HG03575 (cell line): ENCODE measurements around the gene MS4A10.
"Not testable (repeated sequence)": the region's sequence is repeated elsewhere in the genome, so short reads cannot be mapped to it uniquely, and the experiment has no call there.

Source experiments
- ATAC-seq: cut with Tn5 transposase; IDR thresholded peaks from one replicate; pipeline ENCODE4 v1.9.1; 2021; ENCODE audit not compliant: unreplicated experiment, insufficient number of reproducible peaks, low FRiP score; ENCODE audit errors: extremely low read depth

MS4A10 gene

GRCh38 chr11:60813324-60813723 lies 28.2 kb downstream of the MS4A10 start:
- ATAC-seq, result no peak

DNA sequence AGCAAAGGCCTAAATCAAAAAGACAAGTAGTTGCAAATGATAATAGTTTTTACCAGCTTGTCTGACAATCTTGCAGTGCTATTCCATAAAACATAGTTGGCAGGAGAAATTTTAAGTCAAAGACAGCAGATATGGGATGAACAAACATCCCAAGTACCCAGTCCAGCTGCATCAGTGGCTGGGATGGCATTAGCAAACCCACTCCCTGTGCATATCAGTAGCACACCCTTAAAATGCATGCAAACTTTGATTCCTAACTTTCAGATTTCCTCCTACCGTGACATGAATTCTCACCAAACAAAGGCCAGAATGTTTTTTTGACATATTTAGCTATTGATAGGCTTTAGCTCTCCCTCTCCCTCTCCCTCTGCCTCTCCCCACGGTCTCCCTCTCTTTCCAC lies 29.0 kb downstream of the MS4A10 start:
- ATAC-seq, result no peak

- ATAC-seq, result no peak
Observed at GRCh38 chr11:60816590-60817157, 31.5 kb downstream of the MS4A10 start.

GRCh38 chr11:60818057-60818456 lies 32.9 kb downstream of the MS4A10 start:
- ATAC-seq, result no peak

GRCh38 chr11:60821827-60822599 lies 36.9 kb downstream of the MS4A10 start:
- ATAC-seq, result no peak

DNA sequence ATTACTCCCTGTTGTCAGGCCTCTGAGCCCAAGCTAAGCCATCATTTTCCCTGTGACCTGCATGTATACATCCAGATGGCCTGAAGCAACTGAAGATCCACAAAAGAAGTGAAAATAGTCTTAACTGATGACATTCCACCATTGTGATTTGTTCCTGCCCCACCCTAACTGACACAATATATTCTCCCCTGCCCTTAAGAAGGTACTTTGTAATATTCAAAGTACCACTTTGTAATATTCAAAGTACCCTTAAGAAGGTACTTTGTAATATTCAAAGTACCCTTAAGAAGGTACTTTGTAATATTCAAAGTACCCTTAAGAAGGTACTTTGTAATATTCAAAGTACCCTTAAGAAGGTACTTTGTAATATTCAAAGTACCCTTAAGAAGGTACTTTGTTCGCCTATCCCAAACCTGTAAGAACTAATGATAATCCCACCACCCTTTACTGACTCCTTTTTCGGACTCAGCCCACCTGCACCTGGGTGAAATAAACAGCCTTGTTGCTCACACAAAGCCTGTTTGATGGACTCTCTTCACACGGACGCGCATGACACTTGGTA lies 38.7 kb downstream of the MS4A10 start:
- not testable (repeated sequence) for ATAC-seq

- ATAC-seq, result no peak
Observed at GRCh38 chr11:60825118-60825517, 40.0 kb downstream of the MS4A10 start.

DNA sequence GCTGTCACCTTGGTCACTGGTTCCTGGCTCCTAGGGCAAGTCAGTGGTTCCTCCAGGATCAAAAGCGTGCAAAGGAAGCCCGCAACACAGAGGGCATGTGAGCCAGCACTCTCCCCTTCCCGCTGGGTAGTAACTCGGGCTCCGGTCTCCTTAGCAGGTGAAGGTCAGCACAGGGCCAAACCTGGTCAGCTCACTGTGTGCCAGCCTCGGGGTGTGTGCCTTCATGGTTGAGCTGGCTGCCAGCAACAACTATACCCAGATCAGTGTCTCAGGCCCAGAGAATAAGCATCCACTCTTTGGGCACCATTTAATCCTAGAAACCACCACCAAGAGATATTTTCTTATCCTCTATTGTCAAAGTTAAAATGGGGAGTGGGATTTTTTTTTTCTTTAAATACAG lies 40.7 kb downstream of the MS4A10 start:
- no peak for ATAC-seq

DNA sequence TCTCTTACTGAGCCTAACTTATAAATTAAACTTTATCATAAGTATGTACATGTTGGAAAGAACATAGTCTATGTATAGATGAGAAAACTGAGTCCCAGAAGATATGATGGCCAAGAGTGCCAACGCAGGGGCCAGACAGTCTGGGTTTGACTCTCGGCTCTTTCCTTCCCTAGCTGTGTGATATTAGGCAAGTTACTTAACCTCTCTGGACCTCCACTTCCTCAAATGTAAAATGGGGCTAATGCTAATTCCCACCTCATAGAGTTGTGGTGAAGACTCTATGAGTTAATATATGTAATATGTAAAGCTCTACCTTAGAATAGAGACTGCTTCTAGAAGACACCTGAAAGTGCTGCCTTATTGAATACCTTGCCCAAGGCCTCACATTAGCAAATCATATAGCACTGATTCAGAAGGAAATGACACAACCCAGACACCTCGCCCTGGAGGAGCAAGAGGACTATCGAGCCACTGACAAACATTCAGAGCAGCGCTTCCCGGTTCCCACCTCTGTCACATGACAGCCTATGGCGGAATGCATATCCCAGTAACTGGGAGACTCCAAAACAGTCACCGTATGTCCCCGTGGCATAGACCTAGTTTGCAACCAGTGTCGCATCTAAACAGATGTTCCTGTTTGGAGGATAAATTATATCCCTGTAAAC lies 45.5 kb downstream of the MS4A10 start:
- ATAC-seq, result no peak

DNA sequence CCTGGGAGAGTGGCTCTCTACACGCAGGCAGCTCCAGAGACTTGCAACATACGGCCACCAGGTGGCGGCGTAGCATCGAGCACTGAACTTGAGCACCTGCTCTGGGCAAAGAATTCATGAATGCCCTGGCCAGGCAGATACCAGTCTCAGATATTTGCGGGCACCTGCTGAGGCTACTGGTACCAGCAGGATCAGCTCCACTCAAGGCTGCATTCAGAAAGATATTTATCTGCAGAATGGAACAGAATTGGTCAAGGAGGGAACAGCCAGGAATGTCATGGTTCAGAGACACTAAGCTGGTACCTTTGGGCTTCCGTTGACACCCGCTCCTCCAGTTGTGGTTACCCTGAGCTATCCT lies 46.0 kb downstream of the MS4A10 start:
- ATAC-seq, result no peak

GRCh38 chr11:60831501-60832079 lies 46.5 kb downstream of the MS4A10 start:
- ATAC-seq, result no peak

DNA sequence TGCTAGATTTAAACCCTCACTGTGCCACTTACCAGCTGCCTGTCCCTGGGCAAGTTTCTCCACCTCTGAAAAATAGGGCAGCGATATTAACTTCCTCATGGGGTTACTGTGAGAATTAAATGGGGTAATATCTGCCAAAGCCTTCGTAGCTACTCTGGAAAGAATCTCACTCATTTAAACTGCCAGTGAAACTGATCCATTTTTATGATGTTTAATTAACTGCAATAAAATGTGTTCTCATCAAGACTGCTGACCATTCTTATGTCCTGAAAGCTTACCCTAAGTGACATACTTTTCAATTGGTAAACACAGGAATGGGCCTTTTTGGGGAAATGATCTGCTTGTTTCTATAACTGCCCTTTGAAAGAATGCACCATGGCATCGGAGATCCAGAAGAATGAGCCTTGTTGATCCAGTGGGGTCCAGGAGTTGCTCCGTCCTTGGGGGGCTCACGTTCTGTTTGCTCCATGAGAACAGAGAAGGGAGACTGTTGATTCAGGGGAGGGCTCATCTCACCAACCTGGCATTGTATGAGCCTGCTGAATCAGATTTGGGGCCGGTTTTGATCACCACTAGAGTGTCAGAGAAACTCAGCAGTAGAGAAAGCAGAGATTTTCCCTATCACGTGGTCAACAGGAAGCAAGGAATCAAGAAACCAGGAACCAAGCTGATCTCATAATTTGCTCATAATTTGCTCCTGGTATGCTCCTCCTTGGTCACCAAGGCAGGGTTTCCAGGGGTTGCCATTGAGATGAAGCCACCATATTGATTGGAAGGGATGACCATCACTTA lies 49.8 kb downstream of the MS4A10 start:
- no peak for ATAC-seq

DNA sequence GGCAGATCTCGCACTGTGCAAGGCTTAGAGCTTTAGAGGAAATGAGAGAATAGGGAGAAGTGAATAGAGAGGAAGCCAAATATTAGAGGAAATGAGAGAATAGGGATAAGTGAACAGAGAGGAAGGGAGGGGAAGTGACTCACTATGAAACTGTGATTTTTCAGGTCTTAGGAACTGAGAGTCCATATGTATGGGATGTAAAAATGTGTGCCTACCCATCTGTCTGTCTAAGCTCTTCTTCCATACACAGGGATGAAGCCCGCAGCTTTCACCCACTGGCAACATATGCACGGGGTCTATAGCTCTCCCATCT lies 50.4 kb downstream of the MS4A10 start:
- no peak for ATAC-seq

DNA sequence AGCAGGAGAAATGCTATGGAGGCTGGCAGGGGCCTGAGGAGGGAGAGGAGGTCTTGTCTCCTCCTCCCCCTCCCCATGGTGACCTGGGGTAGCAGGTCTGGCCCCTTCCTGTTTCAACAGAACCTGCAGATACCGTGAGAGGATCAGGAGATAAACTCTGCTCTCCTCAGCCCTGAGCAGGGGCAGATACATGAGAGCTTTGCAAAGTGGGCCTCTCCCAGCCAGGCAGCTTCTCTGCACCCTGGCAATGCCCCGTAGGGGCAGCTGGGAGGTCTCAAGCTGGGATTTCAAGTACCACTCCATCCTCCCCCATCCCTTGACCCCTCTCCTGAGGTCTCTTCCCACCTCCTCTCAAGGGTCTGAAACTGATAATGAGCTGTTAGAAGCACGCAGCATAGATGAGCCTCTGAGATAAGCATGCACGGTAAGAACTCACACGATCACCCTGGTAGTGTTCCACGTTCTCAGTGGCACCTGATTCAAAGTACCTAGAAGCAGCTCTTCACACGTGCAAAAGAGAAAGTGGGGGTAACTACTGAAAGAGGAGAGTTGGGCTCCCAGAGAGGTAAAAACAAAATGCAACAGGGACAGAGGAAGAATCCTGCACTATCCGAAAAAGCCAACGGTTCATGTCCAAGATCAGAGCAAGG lies 51.9 kb downstream of the MS4A10 start:
- no peak for ATAC-seq

- no peak for ATAC-seq
Observed at GRCh38 chr11:60838132-60838531, 53.0 kb downstream of the MS4A10 start.

DNA sequence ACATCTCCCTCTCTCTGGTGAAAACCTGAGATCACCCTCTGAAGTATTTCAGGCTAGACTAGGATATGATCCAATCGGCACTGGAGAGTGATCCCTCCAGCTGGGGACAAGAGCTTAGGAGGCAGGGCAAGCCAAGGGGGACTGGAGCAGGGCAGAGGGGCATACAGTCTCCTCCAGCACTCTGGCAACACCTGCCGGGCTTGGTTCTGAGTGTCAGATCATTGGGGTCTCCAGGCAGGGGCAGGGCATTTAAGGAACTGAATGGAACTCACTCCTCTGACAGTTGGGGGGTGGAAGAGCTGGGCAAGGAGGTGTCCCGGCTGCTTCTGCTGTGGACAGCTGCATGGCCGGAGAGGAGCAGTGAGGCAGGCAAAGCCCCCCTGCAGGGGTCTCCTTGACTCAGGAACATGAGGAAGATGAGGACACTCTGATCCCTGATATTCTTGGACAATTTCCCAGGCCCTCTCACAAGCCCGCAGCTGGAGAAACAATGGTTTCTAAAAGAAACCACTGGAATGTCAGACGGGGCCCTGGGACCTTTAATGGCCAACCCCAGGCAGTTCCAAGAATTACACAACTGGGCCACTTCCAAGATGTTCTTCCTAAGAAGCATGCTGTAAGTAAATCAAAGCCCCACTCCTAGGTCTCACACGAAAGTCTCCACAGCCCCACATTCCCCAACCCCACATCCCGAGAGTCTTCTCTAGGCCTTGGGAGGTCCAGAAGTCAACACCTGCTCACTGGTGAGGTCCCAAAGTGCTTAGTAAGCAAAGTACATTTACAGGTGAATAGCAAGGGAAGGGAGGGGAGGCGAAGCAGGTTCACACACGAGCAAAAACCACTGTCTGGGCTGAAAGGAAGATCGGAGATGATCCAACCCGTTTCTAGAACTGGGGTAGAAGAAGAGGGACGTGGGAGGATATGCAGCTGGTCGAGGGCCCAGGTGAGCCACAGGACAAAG lies 55.6 kb downstream of the MS4A10 start:
- no peak for ATAC-seq

DNA sequence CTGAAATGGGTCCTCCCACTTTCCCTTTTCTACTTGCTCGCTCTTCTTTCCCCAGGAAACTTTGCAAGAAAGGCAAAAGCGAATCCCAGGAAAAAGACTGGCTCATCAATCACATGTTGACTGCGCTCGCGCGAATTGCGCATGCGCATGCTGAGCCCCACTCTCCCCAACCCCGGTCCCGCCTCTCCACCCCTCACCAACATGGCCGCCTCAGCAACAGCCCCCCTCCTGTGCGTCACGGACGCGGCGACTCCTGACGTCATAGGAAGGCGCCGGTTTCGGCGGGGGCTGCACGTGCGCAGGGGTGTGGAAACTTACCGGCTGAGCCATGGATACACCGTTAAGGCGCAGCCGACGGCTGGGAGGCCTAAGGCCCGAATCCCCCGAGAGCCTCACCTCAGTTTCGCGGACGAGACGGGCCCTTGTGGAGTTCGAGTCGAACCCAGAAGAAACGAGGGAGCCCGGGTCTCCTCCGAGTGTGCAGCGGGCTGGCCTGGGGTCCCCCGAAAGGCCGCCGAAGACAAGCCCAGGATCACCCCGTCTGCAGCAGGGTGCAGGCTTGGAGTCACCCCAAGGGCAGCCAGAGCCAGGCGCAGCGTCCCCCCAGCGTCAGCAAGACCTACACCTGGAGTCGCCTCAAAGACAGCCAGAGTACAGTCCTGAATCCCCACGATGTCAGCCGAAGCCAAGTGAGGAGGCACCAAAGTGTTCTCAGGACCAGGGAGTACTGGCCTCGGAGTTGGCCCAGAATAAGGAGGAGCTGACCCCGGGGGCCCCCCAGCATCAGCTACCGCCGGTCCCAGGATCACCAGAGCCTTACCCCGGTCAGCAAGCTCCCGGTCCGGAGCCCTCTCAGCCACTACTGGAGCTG lies 56.9 kb downstream of the MS4A10 start, which contains the start of gene CCDC86:
Gene CCDC86, plus strand, starts transcription at position 317 of the 871 bp plus-strand sequence. Its CDS starts 12 bp downstream, at position 329.
- no peak for ATAC-seq
